Activated T-helper 1 cell treated with anti-CD3 and anti-CD28 coated beads, Interleukin-12 subunit alpha, Interleukin-12 subunit beta, Interleukin-2, Interleukin-4 antibody, amounts not matched to agents 30 ng/mL and 10 ng/mL and 1 ng/mL, durations not matched to agents 14 hours and 24 hours and 36 hours (primary cell): Measurements from ENCODE around the gene MEI4. TPM values are rescaled to one million over a fixed set of nuclear protein-coding genes. Genes with fewer than 3 reads are reported as not detected.

Experiments
- DNase-seq: peaks from one replicate; pipeline ENCODE4 v3.0.0; 2021; ENCODE audit warnings: low spot score
- H3K27ac Mint-ChIP-seq: one replicate; pipeline ENCODE4 v1.8.0; 2021; ENCODE audit warnings: mild to moderate bottlenecking, mixed read lengths
- H3K27me3 Mint-ChIP-seq: one replicate; pipeline ENCODE4 v1.8.0; 2022; ENCODE audit warnings: mild to moderate bottlenecking, moderate library complexity, mixed read lengths; ENCODE audit not compliant: insufficient read depth
- H3K36me3 Mint-ChIP-seq: one replicate; pipeline ENCODE4 v1.8.0; 2021; ENCODE audit warnings: low read depth, mixed read lengths
- H3K4me1 Mint-ChIP-seq: one replicate; pipeline ENCODE4 v1.8.0; 2021; ENCODE audit warnings: low read depth, mixed read lengths
- H3K4me3 Mint-ChIP-seq: one replicate; pipeline ENCODE4 v1.8.0; 2021; ENCODE audit warnings: mild to moderate bottlenecking, moderate library complexity, mixed read lengths
- H3K9me3 Mint-ChIP-seq: one replicate; pipeline ENCODE4 v1.8.0; 2021; ENCODE audit warnings: mixed read lengths
- intact Hi-C: fragments of 100-400 bp; cut with micrococcal nuclease; formaldehyde crosslinking; loops from one replicate; pipeline ENCODE4 v1.15.1; 2024
- total RNA-seq: library from RNA; stranded (reverse); gene quantifications from 2 replicates; pipeline ENCODE4 v1.2.3, GENCODE V29; 2022

MEI4 gene
- total RNA-seq, 1 donor from 2014 or later, result not detected

- H3K36me3 Mint-ChIP-seq, result no peaks in the 10 kb centered on the region
- intact Hi-C loops, result no loop called here
- no peak for DNase-seq
- no peaks in the 10 kb centered on the region for H3K27me3 Mint-ChIP-seq
- no peak overlapping the region for H3K4me3 Mint-ChIP-seq
- H3K4me1 Mint-ChIP-seq, result no peaks in the 10 kb centered on the region
- no peaks in the 10 kb centered on the region for H3K9me3 Mint-ChIP-seq
- H3K27ac Mint-ChIP-seq, result no peak overlapping the region
These were observed 192.0 kb downstream of the MEI4 start for GRCh38 chr6:77844822-77845221.

- Mint-ChIP-seq H3K36me3 (no peaks in the 10 kb centered on the region), H3K27me3 (no peaks in the 10 kb centered on the region), H3K27ac (no peak overlapping the region), H3K4me1 (no peaks in the 10 kb centered on the region), H3K4me3 (no peak overlapping the region), H3K9me3 (no peaks in the 10 kb centered on the region)
- no peak for DNase-seq
- intact Hi-C loops, result no loop called here
These were observed 200.6 kb downstream of the MEI4 start for GRCh38 chr6:77853401-77853800.

DNA sequence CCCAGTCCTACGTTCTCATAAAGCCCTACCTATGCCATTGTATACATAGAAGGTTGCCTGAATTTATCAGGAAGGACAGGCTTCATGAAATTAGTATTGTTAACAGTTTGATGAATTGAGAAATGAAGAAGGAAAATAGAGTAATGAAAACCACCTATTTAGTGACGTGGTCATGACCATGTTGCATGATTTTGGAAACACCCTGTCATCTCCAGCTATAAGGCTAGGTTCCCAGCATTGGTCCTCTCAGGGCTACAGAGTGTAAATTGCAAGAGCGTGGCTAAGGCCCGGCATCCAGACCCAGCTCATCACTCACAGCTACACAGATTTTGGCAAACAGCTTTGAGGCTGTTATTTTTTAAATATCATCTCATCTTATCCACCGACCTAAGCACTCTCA is 203.6 kb downstream of the MEI4 start:
- H3K27me3 Mint-ChIP-seq, result no peaks in the 10 kb centered on the region
- H3K9me3 Mint-ChIP-seq, result peaks cover 3% of the 10 kb centered on the region

GRCh38 chr6:77857421-77857820 is 204.6 kb downstream of the MEI4 start:
- intact Hi-C loops, result no loop called here
- Mint-ChIP-seq H3K9me3 (peaks cover 11% of the 10 kb centered on the region), H3K4me1 (no peaks in the 10 kb centered on the region), H3K27me3 (no peaks in the 10 kb centered on the region), H3K36me3 (no peaks in the 10 kb centered on the region), H3K4me3 (no peak overlapping the region), H3K27ac (no peak overlapping the region)
- no peak for DNase-seq

More for the DNA sequence above, 203.6 kb downstream of the MEI4 start:
- intact Hi-C loops, result no loop called here
- no peaks in the 10 kb centered on the region for H3K4me1 Mint-ChIP-seq
- DNase-seq, result no peak
- H3K27ac Mint-ChIP-seq, result no peak overlapping the region
- no peak overlapping the region for H3K4me3 Mint-ChIP-seq
- H3K36me3 Mint-ChIP-seq, result no peaks in the 10 kb centered on the region

DNA sequence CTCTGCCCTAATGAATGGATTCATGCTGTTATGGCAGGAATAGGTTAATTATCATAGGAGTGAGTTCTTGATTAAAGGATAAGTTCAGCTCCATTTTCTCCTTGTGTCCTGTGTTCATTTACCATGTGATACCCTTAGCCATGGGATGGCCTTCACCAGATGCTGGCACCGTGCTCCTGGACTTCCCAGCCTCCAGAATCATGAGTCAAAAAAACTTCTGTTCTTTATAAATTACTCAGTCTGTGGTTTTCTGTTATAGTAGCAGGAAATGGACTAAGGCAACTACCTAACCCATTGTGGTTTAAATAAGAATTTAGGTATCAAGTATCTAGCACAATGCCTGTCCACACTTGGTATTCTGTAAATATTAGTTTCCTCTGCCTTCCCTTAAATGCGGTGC is 223.5 kb downstream of the MEI4 start:
- Mint-ChIP-seq H3K4me1 (no peaks in the 10 kb centered on the region), H3K27ac (no peak overlapping the region), H3K27me3 (no peaks in the 10 kb centered on the region), H3K4me3 (no peak overlapping the region), H3K9me3 (peaks cover 5% of the 10 kb centered on the region), H3K36me3 (no peaks in the 10 kb centered on the region)
- no peak for DNase-seq
- intact Hi-C loops, result no loop called here

DNA sequence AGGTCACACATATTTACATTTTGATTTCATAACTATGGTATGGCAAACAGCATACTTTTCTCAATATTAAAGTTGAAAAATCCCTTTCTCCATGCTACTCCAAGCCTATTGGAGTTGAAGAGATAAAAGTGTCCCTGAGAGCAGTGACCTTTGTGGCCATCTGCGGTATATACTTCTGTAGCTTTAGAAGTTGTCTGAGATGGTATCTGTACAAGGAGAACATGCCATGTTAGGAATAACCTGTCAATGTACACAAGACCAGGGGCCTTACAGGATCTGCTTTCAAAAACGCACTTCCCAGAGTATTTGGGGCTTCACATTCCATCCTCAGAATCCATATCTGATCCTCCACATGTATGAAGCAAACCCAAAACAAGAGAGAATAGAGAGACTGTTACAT is 226.7 kb downstream of the MEI4 start:
- no peak for DNase-seq
- H3K4me3 Mint-ChIP-seq, result no peak overlapping the region
- no peaks in the 10 kb centered on the region for H3K27me3 Mint-ChIP-seq
- intact Hi-C loops, result no loop called here
- H3K4me1 Mint-ChIP-seq, result no peaks in the 10 kb centered on the region
- H3K36me3 Mint-ChIP-seq, result no peaks in the 10 kb centered on the region
- no peak overlapping the region for H3K27ac Mint-ChIP-seq
- H3K9me3 Mint-ChIP-seq, result peaks cover 12% of the 10 kb centered on the region

DNA sequence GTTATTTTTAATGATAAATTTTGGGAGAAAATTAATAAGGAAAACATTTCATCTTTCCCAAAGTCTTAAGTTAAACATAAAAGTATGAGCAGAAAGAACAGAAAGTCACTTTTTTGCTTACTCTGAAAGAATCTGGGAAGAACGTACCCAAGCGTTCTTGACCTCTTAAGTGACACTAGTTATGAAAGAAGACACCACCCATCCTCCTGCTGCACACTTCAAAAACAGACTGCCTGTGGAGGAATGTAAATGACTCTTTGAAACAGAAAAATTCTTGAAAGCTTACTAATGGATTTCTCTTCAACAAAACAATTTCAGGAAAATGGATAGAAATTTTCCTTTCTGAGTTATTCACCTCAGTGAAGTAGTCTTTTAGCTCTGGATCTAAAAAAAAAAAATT is 227.7 kb downstream of the MEI4 start:
- Mint-ChIP-seq H3K9me3 (peaks cover 11% of the 10 kb centered on the region), H3K27ac (no peak overlapping the region), H3K36me3 (no peaks in the 10 kb centered on the region), H3K27me3 (no peaks in the 10 kb centered on the region), H3K4me1 (no peaks in the 10 kb centered on the region), H3K4me3 (no peak overlapping the region)
- DNase-seq, result no peak
- intact Hi-C loops, result no loop called here

DNA sequence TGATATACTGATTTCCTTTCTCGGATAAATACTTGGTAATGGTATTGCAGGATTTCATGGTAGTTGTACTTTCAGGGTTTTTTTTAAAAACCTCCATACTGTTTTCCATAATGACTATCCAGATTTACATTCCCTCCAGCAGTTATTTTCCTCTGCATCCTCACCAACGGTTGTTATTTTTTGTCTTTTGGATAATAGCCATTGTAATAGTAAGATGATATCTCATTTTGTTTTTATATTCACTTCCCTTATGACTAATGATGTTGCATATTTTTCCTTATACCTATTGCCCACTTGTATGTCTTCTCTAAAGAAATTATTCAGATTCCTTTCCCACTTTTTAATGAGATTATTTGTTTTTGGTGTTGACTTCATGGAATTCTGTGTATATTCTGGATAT is 231.0 kb downstream of the MEI4 start:
- no peaks in the 10 kb centered on the region for H3K36me3 Mint-ChIP-seq
- no peaks in the 10 kb centered on the region for H3K4me1 Mint-ChIP-seq
- H3K27ac Mint-ChIP-seq, result no peak overlapping the region
- peaks cover 14% of the 10 kb centered on the region for H3K9me3 Mint-ChIP-seq
- intact Hi-C loops, result no loop called here
- no peaks in the 10 kb centered on the region for H3K27me3 Mint-ChIP-seq
- no peak for DNase-seq
- H3K4me3 Mint-ChIP-seq, result no peak overlapping the region

DNA sequence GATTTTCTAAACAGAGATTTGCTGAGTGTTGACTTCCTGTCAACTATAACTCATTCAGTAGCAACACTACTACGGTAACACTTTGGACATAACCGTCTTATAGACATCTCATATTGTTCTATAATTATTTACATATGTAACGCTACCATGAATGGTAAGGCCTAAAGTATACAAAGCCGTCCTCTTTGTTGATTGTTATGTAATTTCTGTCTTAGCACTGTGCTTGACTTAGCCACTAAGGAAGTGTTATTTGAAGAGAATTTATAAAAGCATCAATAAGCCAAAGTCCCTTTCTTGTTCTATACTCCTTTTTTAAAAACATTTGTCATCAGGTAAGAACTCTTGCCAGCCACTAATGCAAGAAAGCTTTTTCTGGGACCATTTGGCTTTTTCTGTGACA is 240.6 kb downstream of the MEI4 start:
- intact Hi-C loops, result no loop called here
- H3K9me3 Mint-ChIP-seq, result peaks cover 32% of the 10 kb centered on the region
- DNase-seq, result no peak
- H3K27me3 Mint-ChIP-seq, result no peaks in the 10 kb centered on the region
- no peaks in the 10 kb centered on the region for H3K36me3 Mint-ChIP-seq
- H3K4me3 Mint-ChIP-seq, result no peak overlapping the region
- no peaks in the 10 kb centered on the region for H3K4me1 Mint-ChIP-seq
- H3K27ac Mint-ChIP-seq, result no peak overlapping the region

GRCh38 chr6:77906070-77906469 is 253.2 kb downstream of the MEI4 start:
- H3K27me3 Mint-ChIP-seq, result no peaks in the 10 kb centered on the region
- H3K4me3 Mint-ChIP-seq, result no peak overlapping the region
- H3K9me3 Mint-ChIP-seq, result peaks cover 8% of the 10 kb centered on the region
- intact Hi-C loops, result no loop called here
- no peaks in the 10 kb centered on the region for H3K4me1 Mint-ChIP-seq
- H3K27ac Mint-ChIP-seq, result no peak overlapping the region
- H3K36me3 Mint-ChIP-seq, result no peaks in the 10 kb centered on the region
- no peak for DNase-seq

DNA sequence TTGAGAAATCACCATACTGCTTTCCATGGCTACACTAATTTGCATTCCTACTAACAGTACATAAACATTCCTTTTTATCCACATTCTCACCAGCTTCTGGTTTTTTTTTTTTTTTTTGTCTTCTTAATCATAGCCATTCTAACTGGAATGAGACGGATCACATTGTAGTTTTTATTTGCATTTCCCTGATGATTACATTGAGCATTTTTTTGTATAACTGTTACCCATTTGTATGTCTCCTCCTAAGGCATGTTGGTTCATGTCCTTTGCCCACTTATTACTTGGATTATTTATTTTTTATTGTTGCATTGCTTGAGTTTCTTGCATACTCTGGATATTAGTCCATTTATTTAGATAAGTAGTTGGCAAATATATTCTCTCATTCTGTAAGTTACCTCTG is 258.0 kb downstream of the MEI4 start:
- Mint-ChIP-seq H3K4me1 (no peaks in the 10 kb centered on the region), H3K27ac (no peak overlapping the region), H3K27me3 (no peaks in the 10 kb centered on the region), H3K4me3 (no peak overlapping the region), H3K36me3 (no peaks in the 10 kb centered on the region), H3K9me3 (peaks cover 22% of the 10 kb centered on the region)
- DNase-seq, result no peak
- intact Hi-C loops, result no loop called here

- no peaks in the 10 kb centered on the region for H3K4me1 Mint-ChIP-seq
These were observed 273.4 kb downstream of the MEI4 start for GRCh38 chr6:77926198-77926751.

GRCh38 chr6:77930382-77930781 is 277.5 kb downstream of the MEI4 start:
- Mint-ChIP-seq H3K9me3 (no peaks in the 10 kb centered on the region), H3K27me3 (no peaks in the 10 kb centered on the region), H3K4me1 (no peaks in the 10 kb centered on the region), H3K36me3 (no peaks in the 10 kb centered on the region), H3K27ac (no peak overlapping the region), H3K4me3 (no peak overlapping the region)
- intact Hi-C loops, result no loop called here
- no peak for DNase-seq

More at GRCh38 chr6:77926198-77926751, 273.4 kb downstream of the MEI4 start:
- no peak for DNase-seq
- H3K4me3 Mint-ChIP-seq, result no peak overlapping the region
- H3K27ac Mint-ChIP-seq, result no peak overlapping the region
- H3K36me3 Mint-ChIP-seq, result no peaks in the 10 kb centered on the region
- no peaks in the 10 kb centered on the region for H3K9me3 Mint-ChIP-seq
- intact Hi-C loops, result no loop called here
- no peaks in the 10 kb centered on the region for H3K27me3 Mint-ChIP-seq

GRCh38 chr6:77930952-77931351 is 278.1 kb downstream of the MEI4 start:
- H3K36me3 Mint-ChIP-seq, result no peaks in the 10 kb centered on the region
- H3K9me3 Mint-ChIP-seq, result no peaks in the 10 kb centered on the region

More at GRCh38 chr6:77930952-77931351, 278.1 kb downstream of the MEI4 start:
- no peak for DNase-seq
- intact Hi-C loops, result no loop called here
- Mint-ChIP-seq H3K4me1 (no peaks in the 10 kb centered on the region), H3K27me3 (no peaks in the 10 kb centered on the region), H3K4me3 (no peak overlapping the region), H3K27ac (no peak overlapping the region)
